NCI-H524 treated with DMSO at 0.1 percent for 48 hours (cell line): ENCODE measurements around the gene CFP.

Experiments
- DNase-seq: peaks from one replicate; lab custom pipeline; 2025; lab: John Stamatoyannopoulos, UW

CFP gene

GRCh38 chrX:47574076-47574546, 55.6 kb downstream of the CFP start:
- no peak for DNase-seq

GRCh38 chrX:47573341-47574075, 56.2 kb downstream of the CFP start:
- DNase-seq, result no peak
